Activated CD4-positive, alpha-beta T cell treated with anti-CD3 and anti-CD28 coated beads, Interleukin-2, amount 50 U/mL, for 4 hours (primary cell): ENCODE data around the gene TNFRSF11A.

Source experiments
- DNase-seq, 2 experiments: peaks; one replicate each; pipeline ENCODE4 v3.0.0-alpha.2; 2020

The TNFRSF11A gene

GRCh38 chr18:62325806-62326645, 916 bp downstream of the TNFRSF11A start:
- DNase-seq, result no peak

- DNase-seq, result no peak
These were observed 1.7 kb downstream of the TNFRSF11A start for GRCh38 chr18:62326646-62327348.

- no peak for DNase-seq
These were observed 2.9 kb downstream of the TNFRSF11A start for GRCh38 chr18:62327977-62328376.

GRCh38 chr18:62328586-62329525, 3.7 kb downstream of the TNFRSF11A start:
- no peak for DNase-seq

GRCh38 chr18:62329691-62330454, 4.8 kb downstream of the TNFRSF11A start:
- DNase-seq, result peak; percentile 7 to 8

DNA sequence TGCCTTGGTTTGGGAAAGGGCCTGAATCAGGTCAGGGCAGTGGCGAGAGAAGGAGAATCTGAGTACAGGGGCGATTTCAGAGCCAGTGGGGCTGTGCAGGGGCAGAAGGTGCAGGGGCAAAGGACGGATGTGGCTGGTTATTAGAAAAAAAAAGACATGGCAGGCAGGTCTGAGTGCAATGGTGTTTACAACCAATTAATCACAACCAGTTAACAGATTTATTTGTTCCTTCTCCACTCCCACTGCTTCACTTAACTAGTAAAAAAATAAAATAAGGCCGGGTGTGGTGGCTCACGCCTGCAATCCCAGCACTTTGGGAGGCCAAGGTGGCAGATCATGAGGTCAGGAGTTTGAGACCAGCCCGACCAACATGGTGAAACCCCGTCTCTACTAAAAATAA, 5.5 kb downstream of the TNFRSF11A start:
- DNase-seq, result no peak

DNA sequence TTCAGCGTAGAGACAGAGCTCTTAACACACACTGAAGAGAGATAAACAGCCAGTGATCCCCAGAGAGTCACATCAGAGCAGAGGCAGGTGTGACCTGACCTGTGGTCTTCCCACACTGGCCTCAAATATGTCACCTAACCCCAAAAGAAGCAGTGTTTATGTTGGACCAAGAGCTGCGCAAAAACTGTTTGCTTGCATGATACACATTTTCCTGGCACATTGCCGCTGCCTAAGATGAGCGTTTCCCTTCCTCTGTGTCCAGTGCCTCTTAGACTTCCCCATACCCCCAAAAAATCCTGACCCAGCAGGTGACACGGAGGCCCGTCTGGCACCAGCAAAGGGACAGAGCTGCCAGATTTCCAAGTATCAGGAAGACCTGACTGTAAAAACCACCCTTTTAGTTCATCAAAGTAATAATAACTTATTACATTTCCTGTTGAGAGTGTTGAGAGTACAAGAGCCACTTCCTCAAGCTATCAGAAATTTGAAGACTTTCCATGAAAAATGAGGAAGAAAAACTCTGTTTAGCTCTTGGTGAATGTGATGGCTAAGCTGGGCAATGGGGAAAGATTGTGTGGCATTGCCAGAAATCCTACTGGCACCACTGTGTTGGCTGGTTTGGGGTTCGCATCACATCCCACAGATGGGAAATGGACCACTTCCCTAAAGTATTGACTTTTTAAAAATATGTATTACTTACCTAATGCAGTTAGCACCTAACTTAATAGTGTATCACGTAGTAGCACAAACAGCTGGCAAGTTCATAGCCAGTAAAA, 6.7 kb downstream of the TNFRSF11A start:
- DNase-seq, result no peak

- DNase-seq, result no peak
These were observed 7.3 kb downstream of the TNFRSF11A start for GRCh38 chr18:62332431-62332830.

GRCh38 chr18:62332964-62333695, 8.0 kb downstream of the TNFRSF11A start:
- DNase-seq, result no peak

GRCh38 chr18:62334120-62334519, 9.0 kb downstream of the TNFRSF11A start:
- no peak for DNase-seq

- DNase-seq, result no peak
These were observed 10.4 kb downstream of the TNFRSF11A start for GRCh38 chr18:62335494-62335893.

DNA sequence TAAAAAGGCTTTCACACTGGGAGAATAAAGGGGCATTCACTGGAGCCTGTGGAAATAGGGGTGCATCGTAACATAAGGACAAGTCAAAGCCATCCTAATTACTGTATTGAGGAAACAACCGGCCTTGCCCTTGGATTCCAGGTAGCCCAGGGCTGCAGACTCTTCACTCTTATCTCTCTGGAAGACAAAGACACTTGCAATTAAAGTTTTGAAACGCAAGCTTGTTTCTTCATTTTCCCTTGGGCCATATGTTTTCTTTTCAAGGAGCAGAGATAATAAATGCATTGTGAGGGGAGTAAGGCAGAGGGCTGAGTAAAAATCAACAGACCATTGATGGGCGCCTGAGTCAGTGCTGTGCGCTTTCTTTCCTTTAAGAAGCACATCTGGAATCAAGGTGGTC, 11.5 kb downstream of the TNFRSF11A start:
- DNase-seq, result no peak

DNA sequence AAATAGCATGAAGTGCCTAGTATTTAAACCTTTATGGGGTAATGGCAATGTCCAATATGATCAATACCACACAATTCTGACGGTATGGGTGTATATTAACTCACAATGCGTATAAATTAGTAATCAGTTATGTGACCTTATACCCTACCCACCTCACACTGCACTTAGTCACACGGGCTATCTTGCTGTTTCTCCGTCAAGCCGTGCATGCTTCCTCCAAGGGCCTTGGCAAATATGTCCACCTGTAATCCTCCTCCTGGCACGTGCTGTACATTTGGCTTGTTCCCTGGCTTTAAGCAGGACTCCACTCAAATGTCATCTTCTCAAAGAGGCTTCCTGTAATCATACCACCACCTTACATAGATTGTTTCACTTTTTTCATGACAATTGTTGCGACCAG, 12.2 kb downstream of the TNFRSF11A start:
- DNase-seq, result no peak

GRCh38 chr18:62338446-62339105, 13.5 kb downstream of the TNFRSF11A start:
- no peak for DNase-seq

DNA sequence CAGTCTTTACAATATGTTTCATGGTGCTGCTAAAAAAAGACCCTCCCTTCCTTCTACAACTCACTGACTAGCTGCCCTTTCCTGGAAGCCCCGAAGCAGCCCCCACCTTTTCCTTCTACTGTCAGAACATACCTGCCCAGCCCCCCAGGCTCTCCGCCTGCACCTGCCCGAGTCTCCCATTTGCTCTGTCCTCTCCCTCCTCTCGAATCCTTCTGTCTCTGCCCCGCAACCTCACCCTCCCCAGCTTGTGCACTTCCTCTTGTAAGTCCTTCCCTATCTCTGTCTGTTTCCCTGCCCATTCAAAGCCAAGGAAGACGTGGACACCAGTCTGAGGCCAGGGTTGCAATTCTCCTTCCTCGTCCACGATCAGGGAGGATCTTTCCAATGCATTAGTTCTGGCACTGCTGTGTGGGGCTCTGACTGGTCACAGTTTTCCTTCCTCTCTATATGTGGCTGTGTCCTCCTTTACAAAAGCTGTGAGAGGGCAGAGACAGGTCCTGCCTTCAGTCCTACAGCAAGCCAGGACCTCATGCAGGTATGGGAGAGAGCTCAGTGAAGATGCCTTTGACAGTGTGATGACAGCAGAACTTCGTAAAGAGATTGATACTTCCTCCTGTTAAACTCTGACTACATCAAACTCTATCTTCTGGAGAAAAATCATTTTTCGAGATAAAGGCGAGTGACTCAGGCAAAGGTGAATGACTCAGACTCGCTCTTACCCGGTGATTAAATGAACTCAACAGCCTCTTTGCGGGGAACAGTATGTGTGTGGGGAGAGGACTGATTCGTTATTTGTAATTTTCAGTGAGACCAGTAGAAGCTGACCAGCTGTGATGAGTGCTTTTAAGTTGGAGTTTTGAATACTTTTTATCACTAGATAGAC, 14.2 kb downstream of the TNFRSF11A start:
- DNase-seq, result no peak

- DNase-seq, result no peak
These were observed 15.9 kb downstream of the TNFRSF11A start for GRCh38 chr18:62340996-62341395.

- no peak for DNase-seq
These were observed 16.4 kb downstream of the TNFRSF11A start for GRCh38 chr18:62341473-62341872.

- no peak for DNase-seq
These were observed 17.8 kb downstream of the TNFRSF11A start for GRCh38 chr18:62342884-62343283.

- no peak for DNase-seq
These were observed 18.2 kb downstream of the TNFRSF11A start for GRCh38 chr18:62343316-62343715.
